ENCODE results near the gene FCGR2B.
"Not testable (repeated sequence)": the region's sequence is repeated elsewhere in the genome, so short reads cannot be mapped to it uniquely, and the experiment has no call there.

DNA sequence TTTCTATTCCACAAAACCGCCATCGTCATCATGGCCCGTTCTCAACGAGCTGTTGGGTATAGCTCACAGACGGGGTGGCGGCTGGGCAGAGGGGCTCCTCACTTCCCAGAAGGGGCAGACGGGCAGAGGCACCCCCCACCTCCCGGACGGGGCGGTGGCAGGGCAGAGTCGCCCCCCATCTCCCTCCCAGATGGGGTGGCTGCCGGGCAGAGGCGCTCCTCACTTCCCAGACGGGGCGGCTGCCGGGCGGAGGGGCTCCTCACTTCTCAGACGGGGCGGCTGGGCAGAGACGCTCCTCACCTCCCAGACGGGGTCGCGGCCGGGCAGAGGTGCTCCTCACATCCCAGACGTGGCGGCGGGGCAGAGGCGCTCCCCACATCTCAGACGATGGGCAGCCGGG, 46.5 kb upstream of the FCGR2B start:
- TF ChIP-seq EZH2 (IDR thresholded peaks at IDR 0.05; ENCODE audit: borderline replicate concordance, low read depth, low read length, severe bottlenecking); CTCF (IDR thresholded peaks at IDR 0.05; ENCODE audit: extremely low read depth in 1 of 2, insufficient read depth in 1 of 2, low read depth in 1 of 2, low read length in 2 of 2); POLR2AphosphoS5 (IDR thresholded peaks at IDR 0.05; ENCODE audit: insufficient read depth, low read depth, low read length); POLR2A (IDR thresholded peaks at IDR 0.05; ENCODE audit: low read depth, low read length); JUN (IDR thresholded peaks at IDR 0.05; ENCODE audit: borderline replicate concordance, insufficient read depth, insufficient read length, low read depth): not testable (repeated sequence)

All from endothelial cell of umbilical vein (primary cell).